GM23248 (cell line): Measurements from ENCODE around the gene USP6NL. TPM values are rescaled to one million over a fixed set of nuclear protein-coding genes. Genes with fewer than 3 reads are reported as not detected.

Experiments
- DNase-seq: peaks from one replicate; pipeline ENCODE4 v3.0.0-alpha.2; 2015
- H2AFZ ChIP-seq: fragments of 200-600 bp; sonication (generic); 2 replicates; pipeline ENCODE4 v1.6.1; 2016; ENCODE audit warnings: antibody characterized with exemption
- H3F3A ChIP-seq: fragments of 200-600 bp; sonication (generic); 2 replicates; pipeline ENCODE4 v1.6.1; 2016; ENCODE audit warnings: mild to moderate bottlenecking, antibody characterized with exemption, mixed run types; ENCODE audit not compliant: insufficient read depth
- H3K27ac ChIP-seq: fragments of 200-600 bp; sonication (generic); 2 replicates; pipeline ENCODE4 v1.5.1; 2016; ENCODE audit warnings: mild to moderate bottlenecking
- H3K27me3 ChIP-seq: fragments of 200-600 bp; sonication (generic); replicated peaks from 2 replicates; pipeline ENCODE4 v1.6.1; 2016; ENCODE audit warnings: mild to moderate bottlenecking; ENCODE audit not compliant: insufficient read depth
- H3K36me3 ChIP-seq: fragments of 200-600 bp; sonication (generic); 2 replicates; pipeline ENCODE4 v1.6.1; 2016; ENCODE audit warnings: low read depth, mild to moderate bottlenecking
- H3K4me1 ChIP-seq: fragments of 200-600 bp; sonication (generic); 2 replicates; pipeline ENCODE4 v1.6.1; 2016; ENCODE audit warnings: mild to moderate bottlenecking; ENCODE audit not compliant: insufficient read depth
- H3K4me2 ChIP-seq: fragments of 200-600 bp; sonication (generic); one replicate; pipeline ENCODE4 v1.6.1; 2016; ENCODE audit warnings: mild to moderate bottlenecking; ENCODE audit not compliant: unreplicated experiment
- H3K4me3 ChIP-seq: fragments of 200-600 bp; sonication (generic); 2 replicates; pipeline ENCODE4 v1.5.1; 2016; ENCODE audit warnings: mild to moderate bottlenecking
- H3K79me2 ChIP-seq: fragments of 200-600 bp; sonication (generic); 2 replicates; pipeline ENCODE4 v1.6.1; 2016; ENCODE audit warnings: mild to moderate bottlenecking; ENCODE audit not compliant: insufficient read depth
- H3K9ac ChIP-seq: fragments of 200-600 bp; sonication (generic); 2 replicates; pipeline ENCODE4 v1.6.1; 2016; ENCODE audit warnings: mild to moderate bottlenecking
- H3K9me2 ChIP-seq: fragments of 200-600 bp; sonication (generic); 2 replicates; pipeline ENCODE4 v1.6.1; 2016; ENCODE audit warnings: mixed run types, mild to moderate bottlenecking, moderate library complexity; ENCODE audit not compliant: insufficient read depth
- H3K9me3 ChIP-seq: fragments of 200-600 bp; sonication (generic); one replicate; pipeline ENCODE4 v1.6.1; 2017; ENCODE audit warnings: low read depth
- H4K20me1 ChIP-seq: fragments of 200-600 bp; sonication (generic); 2 replicates; pipeline ENCODE4 v1.6.0; 2016; ENCODE audit not compliant: insufficient read depth
- EZH2 ChIP-seq: fragments of 200-600 bp; sonication (generic); IDR thresholded peaks from 2 replicates; pipeline ENCODE4 v1.6.1; 2018; ENCODE audit warnings: antibody characterized with exemption, mild to moderate bottlenecking; ENCODE audit not compliant: insufficient read depth, poor library complexity, severe bottlenecking
- EZH2phosphoT487 ChIP-seq: fragments of 200-600 bp; sonication (generic); IDR thresholded peaks from 2 replicates; pipeline ENCODE4 v1.6.1; 2018; ENCODE audit warnings: antibody characterized with exemption, moderate library complexity, mild to moderate bottlenecking, low read depth; ENCODE audit not compliant: insufficient read depth
- WGBS, 2 experiments: methylation state at CpG; one replicate each; pipeline ENCODE4 v1.1.6; 2015 to 2017; ENCODE audit warnings: low lambda C conversion rate in 2 of 2, low coverage in 1 of 2; ENCODE audit errors: missing lambda C conversion rate in 2 of 2; 5-methylcytosine and 5-hydroxymethylcytosine counted together
- in situ Hi-C: fragments of 300-500 bp; cut with MboI; formaldehyde crosslinking; loops from 2 replicates; pipeline ENCODE4 v1.15.0; 2020
- polyA plus RNA-seq: library from polyadenylated mRNA; unstranded; fragments of >200 nt; fragmentation: Nextera tagmentation; extraction: Ambion mirVana; gene quantifications from 2 replicates; pipeline ENCODE4 v1.2.1, GENCODE V29; 2016
- total RNA-seq: library from RNA; depleted of rRNA; stranded (reverse); fragments of >200 nt; shearing (Covaris generic); gene quantifications from 2 replicates; pipeline ENCODE4 v1.2.3, GENCODE V29; 2014

USP6NL gene
- total and polyA plus RNA-seq, 2 experiments from 2014 or later = 4.4 to 9.2 TPM

DNA sequence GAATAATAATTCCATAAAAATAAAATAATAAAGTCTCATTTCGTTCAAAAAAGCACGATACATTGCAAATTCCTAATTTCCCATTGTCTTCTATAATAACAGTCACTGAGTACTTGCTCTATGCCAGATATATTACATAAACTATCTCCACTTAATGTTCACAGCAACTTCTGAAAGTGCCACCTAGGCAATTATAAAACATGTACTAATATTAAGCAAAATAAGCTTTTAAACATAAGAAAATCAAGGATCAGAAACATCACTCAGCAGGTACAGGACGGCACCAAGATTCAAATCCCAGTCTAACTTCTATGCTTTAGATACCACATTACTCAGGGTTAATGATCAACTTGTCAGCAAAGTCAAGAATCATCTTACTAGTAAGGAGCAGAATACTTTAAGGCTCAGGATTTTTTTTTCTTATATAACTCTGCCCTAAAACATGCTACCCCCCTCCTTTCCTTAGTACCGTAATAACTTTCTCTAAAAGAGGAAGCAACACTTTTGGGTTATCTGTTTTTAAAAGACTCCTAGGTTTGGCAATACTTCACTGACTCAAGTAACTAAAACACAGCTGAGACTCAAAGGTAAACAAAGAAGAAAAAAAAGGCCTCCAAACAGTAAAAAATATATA lies 51.3 kb downstream of the USP6NL start:
- no peaks in the 10 kb centered on the region for H3K27me3 ChIP-seq
- no peak overlapping the region for H3K4me2 ChIP-seq
- no peak overlapping the region for H3K4me3 ChIP-seq
- WGBS, 2 experiments = 93 to 95% methylated on average over 4 of the region's 4 CpGs
- no peaks in the 10 kb centered on the region for H3K36me3 ChIP-seq
- H3K4me1 ChIP-seq = no peaks in the 10 kb centered on the region
- no peak overlapping the region for H3K9ac ChIP-seq
- H3K9me3 ChIP-seq = no peaks in the 10 kb centered on the region
- no peak for DNase-seq
- H2AFZ ChIP-seq = no peak overlapping the region
- H3K79me2 ChIP-seq = no peaks in the 10 kb centered on the region
- H3K9me2 ChIP-seq = no peaks in the 10 kb centered on the region
- no peaks in the 10 kb centered on the region for H3F3A ChIP-seq
- H3K27ac ChIP-seq = no peak overlapping the region
- H4K20me1 ChIP-seq = peaks cover 3% of the 10 kb centered on the region; the same call in 1 of the 2 replicates
- in situ Hi-C loops = no loop called here
- TF ChIP-seq EZH2 = no peak

DNA sequence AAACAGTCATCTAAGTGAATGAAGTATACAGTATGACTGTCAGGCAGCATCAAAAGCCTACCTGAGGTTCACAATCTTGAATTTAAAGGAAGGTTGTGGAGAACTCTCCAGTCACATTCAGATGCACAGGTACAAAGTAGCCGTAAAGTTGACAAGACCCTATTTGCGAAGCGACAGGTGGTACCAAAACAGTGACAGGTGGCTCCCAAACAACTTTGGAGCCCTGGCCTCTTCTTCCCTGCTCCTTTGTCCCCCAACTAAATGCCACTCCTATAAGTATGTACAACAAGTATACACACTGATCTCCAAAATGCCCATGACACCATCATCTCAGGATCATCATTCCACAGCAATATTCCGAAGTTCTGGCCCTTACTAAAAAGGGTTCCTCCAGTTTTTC lies 53.5 kb downstream of the USP6NL start:
- no peak for DNase-seq
- no peaks in the 10 kb centered on the region for H4K20me1 ChIP-seq
- no peak overlapping the region for H3K4me3 ChIP-seq
- H3K9ac ChIP-seq = no peak overlapping the region
- H3K9me3 ChIP-seq = no peaks in the 10 kb centered on the region
- H3K79me2 ChIP-seq = peaks cover 8% of the 10 kb centered on the region; the same call in 1 of the 2 replicates
- peaks cover 1% of the 10 kb centered on the region; the same call in 1 of the 2 replicates for H3K4me1 ChIP-seq
- H3F3A ChIP-seq = peaks cover 3% of the 10 kb centered on the region
- no peak overlapping the region for H3K27ac ChIP-seq
- 100% methylated on average over 4 of the region's 4 CpGs for WGBS, 2 experiments
- no peaks in the 10 kb centered on the region for H3K36me3 ChIP-seq
- no peak overlapping the region for H2AFZ ChIP-seq
- TF ChIP-seq EZH2 (no peak), EZH2phosphoT487 (no peak)
- no peaks in the 10 kb centered on the region for H3K27me3 ChIP-seq
- no peak overlapping the region for H3K4me2 ChIP-seq
- no peaks in the 10 kb centered on the region for H3K9me2 ChIP-seq
- in situ Hi-C loops = no loop called here

GRCh38 chr10:11557513-11557912 lies 53.9 kb downstream of the USP6NL start:
- H3K9ac ChIP-seq = no peak overlapping the region
- WGBS, 2 experiments = 92 to 93% methylated on average over 7 of the region's 7 CpGs
- no peak overlapping the region for H3K4me2 ChIP-seq
- H4K20me1 ChIP-seq = no peaks in the 10 kb centered on the region
- in situ Hi-C loops = no loop called here
- H3F3A ChIP-seq = peaks cover 7% of the 10 kb centered on the region
- peaks cover 8% of the 10 kb centered on the region; the same call in 1 of the 2 replicates for H3K79me2 ChIP-seq
- no peaks in the 10 kb centered on the region for H3K27me3 ChIP-seq
- no peak overlapping the region for H3K4me3 ChIP-seq
- no peaks in the 10 kb centered on the region for H3K9me2 ChIP-seq
- H2AFZ ChIP-seq = no peak overlapping the region
- no peaks in the 10 kb centered on the region for H3K36me3 ChIP-seq
- H3K4me1 ChIP-seq = peaks cover 6% of the 10 kb centered on the region
- no peaks in the 10 kb centered on the region for H3K9me3 ChIP-seq
- H3K27ac ChIP-seq = no peak overlapping the region
- no peak for DNase-seq
- no peak for TF ChIP-seq EZH2phosphoT487

DNA sequence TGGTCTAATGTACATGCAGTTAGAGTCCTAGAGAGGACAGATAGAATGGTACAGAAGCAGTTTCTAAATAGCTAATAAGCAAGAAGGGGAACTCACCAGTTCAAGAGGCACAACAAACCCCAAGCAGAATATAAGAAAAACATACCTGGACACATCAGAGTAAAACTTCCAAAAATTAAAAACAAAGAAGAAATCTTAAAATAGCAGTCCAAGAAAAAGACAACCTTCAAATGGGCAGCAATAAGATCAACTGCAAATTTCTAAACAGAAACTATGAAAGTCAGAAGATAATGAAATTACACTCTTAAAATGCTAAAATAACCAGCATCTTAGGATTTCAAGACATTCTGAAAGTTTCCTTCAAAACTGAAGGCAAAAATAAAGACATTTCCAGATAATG lies 55.9 kb downstream of the USP6NL start:
- no peaks in the 10 kb centered on the region for H3K9me2 ChIP-seq
- in situ Hi-C loops = no loop called here
- no peak overlapping the region for H3K9ac ChIP-seq
- peaks cover 23% of the 10 kb centered on the region for H3F3A ChIP-seq
- no peak overlapping the region for H3K4me2 ChIP-seq
- peaks cover 12% of the 10 kb centered on the region; the same call in 1 of the 2 replicates for H3K79me2 ChIP-seq
- H3K4me1 ChIP-seq = peaks cover 17% of the 10 kb centered on the region
- DNase-seq = no peak
- H2AFZ ChIP-seq = no peak overlapping the region
- no peak overlapping the region for H3K27ac ChIP-seq
- no peaks in the 10 kb centered on the region for H4K20me1 ChIP-seq
- no peak overlapping the region for H3K4me3 ChIP-seq
- no peak for TF ChIP-seq EZH2
- no peak for TF ChIP-seq EZH2phosphoT487
- H3K9me3 ChIP-seq = no peaks in the 10 kb centered on the region
- no peaks in the 10 kb centered on the region for H3K36me3 ChIP-seq
- H3K27me3 ChIP-seq = no peaks in the 10 kb centered on the region
